GM12873 (cell line): Measurements from ENCODE around the gene ZNF286A.
"Not testable (repeated sequence)": the region's sequence is repeated elsewhere in the genome, so short reads cannot be mapped to it uniquely, and the experiment has no call there.

ENCODE experiments used
- TF ChIP-seq, protein P1 (sequence below): IDR thresholded peaks from 2 replicates; pipeline ENCODE4 v1.5.1; 2012; ENCODE audit warnings: low read depth, mild to moderate bottlenecking, moderate library complexity, low read length, control low read depth; ENCODE audit not compliant: insufficient read depth; ENCODE audit errors: missing control alignments

The ZNF286A gene

DNA sequence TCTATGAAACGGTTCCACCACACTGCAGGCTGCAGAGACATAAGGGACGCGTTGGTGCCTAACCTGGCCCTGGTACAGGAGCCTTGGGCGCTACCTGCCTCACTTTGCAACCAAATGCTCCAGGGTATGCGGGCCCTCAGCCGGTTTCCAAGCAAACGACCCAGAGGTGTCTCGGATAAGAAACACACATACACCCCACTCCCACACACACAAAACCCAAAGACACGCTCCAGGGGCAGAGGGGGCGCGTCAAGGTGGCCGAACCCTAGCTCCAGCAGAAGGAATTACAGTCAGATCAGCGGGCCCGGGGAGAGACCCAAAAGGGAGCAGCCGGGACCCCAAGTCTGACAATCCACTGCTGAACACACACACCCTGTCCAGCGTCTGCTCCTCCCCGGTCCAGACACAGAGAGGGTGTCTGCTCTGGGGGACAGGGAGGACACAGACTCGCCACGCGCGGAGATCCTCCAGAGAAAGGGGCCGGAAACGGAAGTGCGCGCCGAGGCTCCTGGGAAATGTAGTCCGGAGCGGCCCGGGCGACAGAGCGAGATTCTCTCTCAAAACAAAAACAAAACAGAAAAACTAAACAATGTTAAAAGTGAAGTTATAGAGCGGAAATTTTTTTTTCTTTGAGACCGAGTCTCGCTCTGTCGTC lies 15.6 kb upstream of the ZNF286A start, which contains the start of gene TRIM16:
TRIM16 (minus strand) TSS at position 488 of the 655 bp plus-strand sequence. CDS start 32,702 bp downstream, outside the sequence.
- TF ChIP-seq, protein P1, sequence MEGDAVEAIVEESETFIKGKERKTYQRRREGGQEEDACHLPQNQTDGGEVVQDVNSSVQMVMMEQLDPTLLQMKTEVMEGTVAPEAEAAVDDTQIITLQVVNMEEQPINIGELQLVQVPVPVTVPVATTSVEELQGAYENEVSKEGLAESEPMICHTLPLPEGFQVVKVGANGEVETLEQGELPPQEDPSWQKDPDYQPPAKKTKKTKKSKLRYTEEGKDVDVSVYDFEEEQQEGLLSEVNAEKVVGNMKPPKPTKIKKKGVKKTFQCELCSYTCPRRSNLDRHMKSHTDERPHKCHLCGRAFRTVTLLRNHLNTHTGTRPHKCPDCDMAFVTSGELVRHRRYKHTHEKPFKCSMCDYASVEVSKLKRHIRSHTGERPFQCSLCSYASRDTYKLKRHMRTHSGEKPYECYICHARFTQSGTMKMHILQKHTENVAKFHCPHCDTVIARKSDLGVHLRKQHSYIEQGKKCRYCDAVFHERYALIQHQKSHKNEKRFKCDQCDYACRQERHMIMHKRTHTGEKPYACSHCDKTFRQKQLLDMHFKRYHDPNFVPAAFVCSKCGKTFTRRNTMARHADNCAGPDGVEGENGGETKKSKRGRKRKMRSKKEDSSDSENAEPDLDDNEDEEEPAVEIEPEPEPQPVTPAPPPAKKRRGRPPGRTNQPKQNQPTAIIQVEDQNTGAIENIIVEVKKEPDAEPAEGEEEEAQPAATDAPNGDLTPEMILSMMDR, result not testable (repeated sequence)

DNA sequence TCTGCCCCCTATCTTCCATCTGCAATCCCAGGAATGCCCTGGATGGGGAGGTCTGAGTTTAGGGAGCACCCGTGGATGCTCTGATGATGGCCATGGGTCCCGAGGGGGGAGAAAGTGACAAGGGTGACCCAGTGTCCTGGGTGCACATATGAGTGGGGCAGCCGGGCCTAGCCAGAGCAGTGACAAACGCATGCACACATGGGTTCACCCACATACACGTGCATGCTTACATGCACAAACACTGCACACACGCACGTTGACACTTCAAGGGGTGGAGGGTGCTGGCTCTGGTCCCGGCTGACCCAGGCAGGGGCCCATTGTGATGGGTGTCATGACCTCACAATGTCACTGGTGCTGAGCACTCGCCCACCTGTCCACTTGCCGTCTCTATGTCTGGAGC lies 32.3 kb downstream of the ZNF286A start, which contains the start of gene TBC1D26:
TBC1D26 (plus strand) TSS at position 384 of the 400 bp plus-strand sequence. CDS start 3,066 bp downstream, outside the sequence.
- TF ChIP-seq, protein P1, result not testable (repeated sequence)

DNA sequence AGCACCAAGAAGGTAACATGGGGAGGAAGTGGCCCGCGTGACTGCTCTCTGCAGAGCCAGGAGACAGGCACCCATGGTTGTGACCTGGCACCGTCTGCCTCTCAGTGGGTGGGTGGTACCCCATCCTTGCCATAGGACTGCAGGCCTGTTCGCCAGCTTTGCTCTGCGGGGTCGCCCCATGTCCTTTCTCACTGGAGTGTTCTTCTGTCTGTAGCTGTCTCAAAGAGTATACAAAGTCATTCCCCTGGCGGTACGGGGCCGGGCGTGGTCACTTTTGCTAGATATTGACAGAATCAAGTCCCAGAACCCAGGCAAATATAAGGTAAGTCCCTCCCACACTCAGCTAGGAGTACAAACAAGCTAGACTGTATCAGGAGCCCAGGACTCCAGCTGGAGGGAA lies 38.5 kb downstream of the ZNF286A start:
- TF ChIP-seq, protein P1, result no peak

DNA sequence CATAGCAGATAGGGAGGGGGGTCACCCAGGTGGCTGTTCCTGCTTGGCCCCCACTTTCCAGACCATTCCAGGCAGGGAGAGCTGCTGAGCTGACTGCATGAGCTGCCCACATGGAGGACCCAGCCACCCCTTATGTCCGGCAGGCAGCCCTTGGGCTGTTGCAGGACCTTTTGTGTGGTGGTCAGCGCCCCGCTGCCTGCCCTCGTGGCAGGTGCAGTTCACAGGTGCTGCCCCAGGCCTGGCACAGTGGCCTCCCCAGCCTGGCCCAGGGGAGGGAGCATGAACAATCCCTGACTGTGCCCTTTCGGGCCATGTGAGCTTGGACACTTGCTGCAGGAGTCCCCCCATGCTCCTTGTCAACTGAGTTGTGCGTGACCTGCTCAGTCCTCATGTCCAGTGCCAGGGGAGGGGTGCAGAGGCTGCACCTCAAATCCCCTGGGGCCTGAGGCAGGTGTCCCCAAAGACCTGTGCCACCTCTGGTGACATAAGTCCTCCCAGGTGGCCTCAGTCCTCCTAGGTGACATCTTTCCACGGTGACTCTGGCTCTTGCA lies 41.1 kb downstream of the ZNF286A start:
- TF ChIP-seq, protein P1, result no peak

DNA sequence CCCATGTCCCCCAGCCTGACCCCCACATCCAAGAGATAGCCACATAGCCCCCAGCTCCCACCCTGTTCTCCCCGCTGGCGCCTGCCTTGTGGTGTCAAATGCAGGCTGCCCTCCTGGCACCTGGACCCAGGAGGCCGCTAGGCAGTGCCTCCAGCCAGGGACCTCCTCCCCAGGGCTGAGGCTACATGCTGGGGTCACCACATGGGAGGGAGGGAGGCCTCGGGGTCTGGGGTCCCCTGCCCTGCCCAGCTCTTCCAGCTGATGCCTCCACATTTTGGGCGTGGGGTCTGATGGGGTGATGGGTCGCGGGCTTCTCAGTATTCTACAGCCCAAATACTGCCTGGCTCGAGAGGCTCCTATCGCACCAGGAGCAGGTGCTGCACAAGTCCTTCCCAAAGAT lies 42.1 kb downstream of the ZNF286A start:
- TF ChIP-seq, protein P1, result no peak

DNA sequence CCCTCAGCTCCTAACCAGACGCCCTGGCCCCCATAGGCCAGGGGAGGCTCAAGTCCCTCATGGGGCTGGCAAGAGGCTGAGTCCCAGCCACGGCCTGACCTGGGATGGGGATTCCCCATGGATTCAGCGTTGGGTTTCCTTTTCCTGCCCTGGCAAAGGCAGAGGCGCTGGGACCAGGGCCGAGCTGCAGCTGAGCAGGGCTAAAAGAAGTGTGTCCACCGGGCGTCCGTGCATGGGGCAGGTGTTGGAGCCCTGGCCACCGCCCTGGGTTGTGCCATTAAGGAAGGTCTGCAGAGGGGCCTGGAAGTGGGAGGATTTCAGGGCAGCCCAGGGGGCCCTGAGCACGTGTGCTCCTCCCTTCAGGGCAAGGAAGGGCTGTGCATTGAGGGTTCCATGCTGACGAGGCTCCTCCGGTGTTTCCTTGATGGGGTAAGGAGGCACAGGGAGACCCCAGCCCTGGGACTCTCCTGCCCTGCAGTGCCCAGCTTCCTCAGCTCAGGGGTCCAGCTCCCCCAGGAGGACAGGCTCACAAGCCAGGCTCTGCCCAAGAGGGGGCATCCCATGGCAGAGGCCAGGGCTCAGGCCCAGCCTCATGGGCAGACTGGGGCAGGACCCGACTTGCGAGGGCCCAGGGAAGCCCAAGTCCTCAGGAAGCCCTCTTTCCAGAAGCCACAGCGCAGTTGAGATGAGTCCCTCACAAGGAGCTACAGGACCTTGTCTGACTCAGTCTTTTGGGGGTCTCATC lies 42.7 kb downstream of the ZNF286A start:
- TF ChIP-seq, protein P1, result no peak

DNA sequence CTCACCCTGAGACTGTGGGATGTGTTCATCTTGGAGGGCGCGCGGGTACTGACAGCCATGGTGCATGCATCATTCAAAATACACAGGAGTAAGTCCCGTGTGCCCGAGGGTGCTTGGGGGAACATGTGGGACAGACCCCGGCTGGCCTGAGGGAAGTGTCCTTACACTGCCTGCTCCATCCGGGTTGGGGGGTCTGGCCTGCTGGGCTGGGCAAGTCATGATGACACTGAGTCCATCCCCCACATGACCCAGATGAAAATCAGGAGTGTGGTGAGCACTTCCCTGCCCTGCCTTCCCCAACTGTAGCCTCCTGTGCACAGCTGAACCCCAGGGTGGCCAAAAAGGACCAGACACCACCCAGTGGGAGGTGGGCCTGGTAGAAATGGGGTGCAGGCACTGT lies 43.4 kb downstream of the ZNF286A start:
- TF ChIP-seq, protein P1, result no peak
